COR-L47 (cell line): Measurements from ENCODE around the gene IFNL2.

Experiments
- DNase-seq: peaks from one replicate; lab custom pipeline; 2025; lab: John Stamatoyannopoulos, UW

The IFNL2 gene

GRCh38 chr19:39318071-39318470 is 49.9 kb downstream of the IFNL2 start:
- DNase-seq = no peak

- no peak for DNase-seq
These were observed 50.5 kb downstream of the IFNL2 start for GRCh38 chr19:39318690-39319089.

GRCh38 chr19:39319098-39319891 is 51.1 kb downstream of the IFNL2 start:
- no peak for DNase-seq
